ENCODE measurements around the gene ATP2C2.

DNA sequence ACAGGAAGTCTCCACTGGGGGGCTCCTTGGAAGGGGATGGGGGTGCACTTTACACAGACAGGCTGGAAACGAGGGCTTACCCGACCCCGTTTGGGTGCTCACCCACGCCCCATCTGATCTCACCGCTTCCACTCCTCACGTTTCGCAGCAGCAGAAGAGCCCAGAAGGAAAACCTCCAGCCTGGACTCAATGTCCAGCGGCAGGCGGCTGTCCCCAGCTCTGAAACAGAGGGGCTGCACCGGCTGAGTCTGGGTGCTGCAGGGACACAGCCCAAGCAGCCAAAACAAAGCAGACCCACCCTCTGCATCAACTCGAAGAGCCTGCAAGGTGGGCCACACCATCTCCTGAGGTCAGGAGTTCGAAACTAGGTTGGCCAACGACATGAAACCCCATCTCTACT is 132.2 kb downstream of the ATP2C2 start:
- TF ChIP-seq, protein P1, sequence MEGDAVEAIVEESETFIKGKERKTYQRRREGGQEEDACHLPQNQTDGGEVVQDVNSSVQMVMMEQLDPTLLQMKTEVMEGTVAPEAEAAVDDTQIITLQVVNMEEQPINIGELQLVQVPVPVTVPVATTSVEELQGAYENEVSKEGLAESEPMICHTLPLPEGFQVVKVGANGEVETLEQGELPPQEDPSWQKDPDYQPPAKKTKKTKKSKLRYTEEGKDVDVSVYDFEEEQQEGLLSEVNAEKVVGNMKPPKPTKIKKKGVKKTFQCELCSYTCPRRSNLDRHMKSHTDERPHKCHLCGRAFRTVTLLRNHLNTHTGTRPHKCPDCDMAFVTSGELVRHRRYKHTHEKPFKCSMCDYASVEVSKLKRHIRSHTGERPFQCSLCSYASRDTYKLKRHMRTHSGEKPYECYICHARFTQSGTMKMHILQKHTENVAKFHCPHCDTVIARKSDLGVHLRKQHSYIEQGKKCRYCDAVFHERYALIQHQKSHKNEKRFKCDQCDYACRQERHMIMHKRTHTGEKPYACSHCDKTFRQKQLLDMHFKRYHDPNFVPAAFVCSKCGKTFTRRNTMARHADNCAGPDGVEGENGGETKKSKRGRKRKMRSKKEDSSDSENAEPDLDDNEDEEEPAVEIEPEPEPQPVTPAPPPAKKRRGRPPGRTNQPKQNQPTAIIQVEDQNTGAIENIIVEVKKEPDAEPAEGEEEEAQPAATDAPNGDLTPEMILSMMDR (conservative IDR thresholded peaks at IDR 0.05; ENCODE audit: low read depth, low read length) = no peak
- TF ChIP-seq EZH2 (IDR thresholded peaks at IDR 0.05; ENCODE audit: borderline replicate concordance, low read depth, low read length, poor library complexity, severe bottlenecking) = no peak
